Heart right ventricle (tissue), 16 donors: ENCODE results near the gene ELF3. TPM values are rescaled to one million over a fixed set of nuclear protein-coding genes. Genes with fewer than 3 reads are reported as not detected.
"Not testable (repeated sequence)": the region's sequence is repeated elsewhere in the genome, so short reads cannot be mapped to it uniquely, and the experiment has no call there.

Experiments
- ATAC-seq, 8 donors: fragments of 200-7000 bp; cut with Tn5 transposase; one replicate each; pipeline ENCODE4 v1.9.1; 2020; ENCODE audit warnings: mild to moderate bottlenecking in 8 of 8, moderate library complexity in 8 of 8, moderate number of reproducible peaks in 1 of 8
- DNase-seq, 2 donors: peaks; one replicate each; pipeline ENCODE4 v3.0.0-alpha.2; 2020
- H3K27ac ChIP-seq, 10 donors: fragments of 200-600 bp; sonication (generic) in 2 of 10; one replicate each; pipeline versions ENCODE4 v1.5.0 to v1.8.0; 2020 to 2022; ENCODE audit warnings: mild to moderate bottlenecking in 3 of 10
- H3K27me3 ChIP-seq, 7 donors: fragments of 200-600 bp; one replicate each; pipeline ENCODE4 v1.8.0; 2021 to 2022; ENCODE audit warnings: mild to moderate bottlenecking in 2 of 7
- H3K36me3 ChIP-seq, 9 donors: fragments of 200-600 bp; sonication (generic) in 1 of 9; one replicate each; pipeline versions ENCODE4 v1.5.0 to v1.8.0; 2020 to 2022; ENCODE audit warnings: mild to moderate bottlenecking in 2 of 9
- H3K4me1 ChIP-seq, 9 donors: fragments of 200-600 bp; sonication (generic) in 1 of 9; one replicate each; pipeline versions ENCODE4 v1.5.0 to v1.8.0; 2020 to 2022; ENCODE audit warnings: mild to moderate bottlenecking in 4 of 9
- H3K4me3 ChIP-seq, 10 donors: fragments of 200-600 bp; sonication (generic) in 2 of 10; one replicate each; pipeline versions ENCODE4 v1.5.0 to v1.8.0; 2020 to 2022; ENCODE audit warnings: mild to moderate bottlenecking in 7 of 10, moderate library complexity in 2 of 10
- H3K9me3 ChIP-seq, 11 donors: fragments of 200-600 bp in 10 of 11; sonication (generic) in 2 of 11; one replicate each; pipeline versions ENCODE4 v1.5.0 to v1.8.0; 2013 to 2022; ENCODE audit warnings: mild to moderate bottlenecking in 2 of 11, control low read depth in 1 of 11, moderate library complexity in 1 of 11
- WGBS, 2 donors: extraction: QIAGEN DNeasy Blood & Tissue Kit; methylation state at CpG; one replicate each; pipeline ENCODE4 v1.1.7; 2013; ENCODE audit warnings: inconsistent platforms in 1 of 2; 5-methylcytosine and 5-hydroxymethylcytosine counted together
- intact Hi-C, 10 donors: fragments of 100-400 bp; cut with DNase I; formaldehyde crosslinking; loops; one replicate each; pipeline versions ENCODE4 v1.11.1 to v1.14.2; 2022
- microRNA-seq, 2 donors: library from miRNA; unstranded; fragments of <30 nt; microRNA quantifications; one replicate each; pipeline ENCODE4 v1.2.0, GENCODE V29; 2021
- polyA plus RNA-seq, 2 donors: library from polyadenylated mRNA; stranded (reverse); fragments of 200-250 nt; gene quantifications; one replicate each; pipeline ENCODE4 v1.2.3, GENCODE V29; 2013
- total RNA-seq, 10 donors: library from RNA; stranded (reverse); fragmentation: NEBNext Ultra II Directional in 3 of 10; extraction: Animal tissue kit (Norgen Biotek cat#: 25700) in 3 of 10; gene quantifications; one replicate each; pipeline versions ENCODE4 v1.2.1 to v1.2.4, GENCODE V29; 2021 to 2023
- TF ChIP-seq, protein P1 (sequence below), 9 donors: fragments of 200-600 bp; sonication (generic) in 2 of 9; IDR thresholded peaks; one replicate each; pipeline versions ENCODE4 v1.5.0 to v1.8.0; 2021 to 2022; ENCODE audit warnings: antibody characterized with exemption in 9 of 9, mild to moderate bottlenecking in 5 of 9, moderate library complexity in 1 of 9
- donor health status: Arrhythmogenic right ventricular cardiomyopathy.
- donor health status: ischemic (EF 13 %, LVEDD 7.1; RV severe dilation, severe dysfunction).
- donor health status: healthy with polysubstance abuse.
- donor health status: DM: no; HTN: yes; CAD: no.
- donor health status: DM: no; HTN: no; CAD: no.
- donor health status: ischemic (EF 25% LVEDD 6.9; RV normal size, moderate dysfunction).
- donor health status: ischemic (EF 25% LVEDD 5.7; RV mildly dilated, moderate dysfunction).
- donor health status: healthy.
- donor health status: DM: yes; HTN: yes; CAD: no.
- donor health status: Ischemic cardiomyopathy.
- donor health status: ischemic (EF 35%, LVEDD 5.7; RV mildly dilated, moderate dysfunction).
- donor health status: nonischemic (EF 11% LVEDD 7.7; RV severe dilation, severe dysfunction).
- donor health status: DM: yes; HTN: yes; CAD: no.
- donor health status: PGD.
- donor health status: ischemic (EF 29% LVEDD 5.4; RV normal size, mild dysfunction).
- donor health status: nonischemic (EF 23%, LVEDD 6.1; RV moderate dilation, normal function).

Gene ELF3
- total and polyA plus RNA-seq, 12 donors, result 0.09 to 255 (median 1.4) TPM; not detected in 2

DNA sequence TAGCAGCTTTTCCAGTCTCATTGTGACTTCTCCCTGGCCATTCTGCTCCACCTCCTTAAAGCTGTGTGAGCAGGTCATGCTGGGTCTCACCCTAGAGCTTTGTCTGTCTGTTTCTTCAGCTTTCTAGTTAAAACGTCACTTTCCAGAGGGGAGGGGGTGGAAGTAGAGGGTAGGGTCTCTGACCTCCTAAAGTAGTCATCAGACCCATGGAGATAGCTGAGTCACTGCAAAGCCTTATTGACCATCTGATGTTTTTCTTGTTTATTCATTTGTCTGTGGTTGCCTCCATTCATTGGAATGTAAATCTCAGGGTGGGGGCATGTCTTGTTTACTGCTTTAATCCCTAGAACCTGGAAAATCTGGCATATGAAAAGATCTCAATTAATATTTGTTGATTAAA lies 52.7 kb downstream of the ELF3 start:
- no peaks in the 10 kb centered on the region for H3K36me3 ChIP-seq
- TF ChIP-seq, protein P1, sequence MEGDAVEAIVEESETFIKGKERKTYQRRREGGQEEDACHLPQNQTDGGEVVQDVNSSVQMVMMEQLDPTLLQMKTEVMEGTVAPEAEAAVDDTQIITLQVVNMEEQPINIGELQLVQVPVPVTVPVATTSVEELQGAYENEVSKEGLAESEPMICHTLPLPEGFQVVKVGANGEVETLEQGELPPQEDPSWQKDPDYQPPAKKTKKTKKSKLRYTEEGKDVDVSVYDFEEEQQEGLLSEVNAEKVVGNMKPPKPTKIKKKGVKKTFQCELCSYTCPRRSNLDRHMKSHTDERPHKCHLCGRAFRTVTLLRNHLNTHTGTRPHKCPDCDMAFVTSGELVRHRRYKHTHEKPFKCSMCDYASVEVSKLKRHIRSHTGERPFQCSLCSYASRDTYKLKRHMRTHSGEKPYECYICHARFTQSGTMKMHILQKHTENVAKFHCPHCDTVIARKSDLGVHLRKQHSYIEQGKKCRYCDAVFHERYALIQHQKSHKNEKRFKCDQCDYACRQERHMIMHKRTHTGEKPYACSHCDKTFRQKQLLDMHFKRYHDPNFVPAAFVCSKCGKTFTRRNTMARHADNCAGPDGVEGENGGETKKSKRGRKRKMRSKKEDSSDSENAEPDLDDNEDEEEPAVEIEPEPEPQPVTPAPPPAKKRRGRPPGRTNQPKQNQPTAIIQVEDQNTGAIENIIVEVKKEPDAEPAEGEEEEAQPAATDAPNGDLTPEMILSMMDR (IDR thresholded peaks at IDR 0.05), result no peak
- no peaks in the 10 kb centered on the region for H3K9me3 ChIP-seq
- H3K27me3 ChIP-seq, result peaks cover 0 to 9% (median 0%) of the 10 kb centered on the region in 7 donors
- no peaks in the 10 kb centered on the region for H3K4me1 ChIP-seq
- no peak overlapping the region for H3K4me3 ChIP-seq
- no peak overlapping the region for H3K27ac ChIP-seq
- no peak for DNase-seq
- intact Hi-C loops, result no loop called here
- whole genome bisulfite sequencing, 2 donors, result 28 to 29% methylated on average over 1 of the region's 1 CpG
- no peak for ATAC-seq

DNA sequence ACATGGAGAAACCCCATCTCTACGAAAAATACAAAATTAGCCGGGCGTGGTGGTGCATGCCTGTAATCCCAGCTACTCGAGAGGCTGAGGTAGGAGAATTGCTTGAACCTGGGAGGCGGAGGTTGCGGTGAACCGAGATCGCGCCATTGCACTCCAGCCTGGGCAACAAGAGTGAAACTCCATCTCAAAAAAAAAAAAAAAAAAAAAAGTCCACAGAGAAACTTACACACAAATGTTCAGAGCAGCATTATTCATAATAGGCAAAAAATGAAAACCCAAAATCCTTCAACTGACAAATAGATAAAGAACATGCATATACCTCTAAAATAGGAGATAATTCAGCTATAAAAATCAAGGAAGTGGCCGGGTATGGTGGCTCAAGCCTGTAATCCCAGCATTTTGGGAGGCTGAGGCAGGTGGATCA lies 54.5 kb downstream of the ELF3 start:
- 94 to 95% methylated on average over 10 of the region's 10 CpGs for WGBS, 2 donors
- H3K9me3 ChIP-seq, H3K4me3 ChIP-seq, H3K27ac ChIP-seq, DNase-seq, intact Hi-C loops, H3K36me3 ChIP-seq, ATAC-seq, H3K27me3 ChIP-seq, H3K4me1 ChIP-seq: not testable (repeated sequence)

Small RNA genes lying within 50 kb of the gene (microRNA-seq; reads per million reads assigned to microRNA genes)
- gene MIR6740, result 0 to 0.51 reads per million in 2 donors

Other genes starting within 250 kb of the ELF3 start
- gene IPO9, start 181.4 kb upstream of the ELF3 start, total RNA-seq, result 10 to 100 TPM; 21.9 to 31.4 (median 27.2) TPM
- 10 to 100 TPM; 12.0 to 12.9 TPM for gene IPO9, start 181.4 kb upstream of the ELF3 start, polyA plus RNA-seq
- gene SHISA4, start 121.7 kb upstream of the ELF3 start, total RNA-seq, result 100 to 1,000 TPM; 104 to 214 (median 130) TPM
- gene SHISA4, start 121.7 kb upstream of the ELF3 start, polyA plus RNA-seq, result 10 to 100 TPM; 72.6 to 75.8 TPM
- gene LMOD1, start 64.0 kb upstream of the ELF3 start, total RNA-seq, result 10 to 100 TPM in 4 of 10 donors, 1 to 10 TPM in 6; 3.6 to 15.2 (median 9.6) TPM
- 10 to 100 TPM in 1 of 2 donors, 1 to 10 TPM in 1; 9.9 to 22.7 TPM for gene LMOD1, start 64.0 kb upstream of the ELF3 start, polyA plus RNA-seq
- gene TIMM17A, start 55.1 kb upstream of the ELF3 start, total RNA-seq, result 100 to 1,000 TPM in 2 of 10 donors, 10 to 100 TPM in 8; 71.1 to 113 (median 88.9) TPM
- 100 to 1,000 TPM in 1 of 2 donors, 10 to 100 TPM in 1; 49.7 to 105 TPM for gene TIMM17A, start 55.1 kb upstream of the ELF3 start, polyA plus RNA-seq
- 10 to 100 TPM; 11.1 to 27.4 (median 15.7) TPM for gene RNPEP, start 27.9 kb upstream of the ELF3 start, total RNA-seq
- 10 to 100 TPM; 13.8 to 24.0 TPM for gene RNPEP, start 27.9 kb upstream of the ELF3 start, polyA plus RNA-seq
- gene GPR37L1, start 112.3 kb downstream of the ELF3 start, total RNA-seq, result under 1 TPM in 4 of 10 donors, not detected in 6; 0.04 to 0.20 (median 0.06) TPM
- gene GPR37L1, start 112.3 kb downstream of the ELF3 start, polyA plus RNA-seq, result under 1 TPM in 1 of 2 donors, not detected in 1; 0.03 TPM
- gene ARL8A, start 134.2 kb downstream of the ELF3 start, total RNA-seq, result 10 to 100 TPM; 70.9 to 92.7 (median 83.4) TPM
- 10 to 100 TPM; 21.5 to 29.6 TPM for gene ARL8A, start 134.2 kb downstream of the ELF3 start, polyA plus RNA-seq
- gene PTPN7, start 150.0 kb downstream of the ELF3 start, total RNA-seq, result 1 to 10 TPM in 2 of 10 donors, under 1 TPM in 8; 0.09 to 6.2 (median 0.47) TPM
- under 1 TPM; 0.32 to 0.51 TPM for gene PTPN7, start 150.0 kb downstream of the ELF3 start, polyA plus RNA-seq
- 10 to 100 TPM in 2 of 10 donors, 1 to 10 TPM in 3, under 1 TPM in 5; 0.19 to 13.5 (median 1.0) TPM for gene LGR6, start 183.2 kb downstream of the ELF3 start, total RNA-seq
- 1 to 10 TPM; 3.2 to 3.7 TPM for gene LGR6, start 183.2 kb downstream of the ELF3 start, polyA plus RNA-seq